Measurements from ENCODE around the gene IGHMBP2. TPM values are rescaled to one million over a fixed set of nuclear protein-coding genes. Genes with fewer than 3 reads are reported as not detected.

Gene IGHMBP2
- total RNA-seq, 2 experiments from 2014 or later: 20.9 to 25.4 TPM

DNA sequence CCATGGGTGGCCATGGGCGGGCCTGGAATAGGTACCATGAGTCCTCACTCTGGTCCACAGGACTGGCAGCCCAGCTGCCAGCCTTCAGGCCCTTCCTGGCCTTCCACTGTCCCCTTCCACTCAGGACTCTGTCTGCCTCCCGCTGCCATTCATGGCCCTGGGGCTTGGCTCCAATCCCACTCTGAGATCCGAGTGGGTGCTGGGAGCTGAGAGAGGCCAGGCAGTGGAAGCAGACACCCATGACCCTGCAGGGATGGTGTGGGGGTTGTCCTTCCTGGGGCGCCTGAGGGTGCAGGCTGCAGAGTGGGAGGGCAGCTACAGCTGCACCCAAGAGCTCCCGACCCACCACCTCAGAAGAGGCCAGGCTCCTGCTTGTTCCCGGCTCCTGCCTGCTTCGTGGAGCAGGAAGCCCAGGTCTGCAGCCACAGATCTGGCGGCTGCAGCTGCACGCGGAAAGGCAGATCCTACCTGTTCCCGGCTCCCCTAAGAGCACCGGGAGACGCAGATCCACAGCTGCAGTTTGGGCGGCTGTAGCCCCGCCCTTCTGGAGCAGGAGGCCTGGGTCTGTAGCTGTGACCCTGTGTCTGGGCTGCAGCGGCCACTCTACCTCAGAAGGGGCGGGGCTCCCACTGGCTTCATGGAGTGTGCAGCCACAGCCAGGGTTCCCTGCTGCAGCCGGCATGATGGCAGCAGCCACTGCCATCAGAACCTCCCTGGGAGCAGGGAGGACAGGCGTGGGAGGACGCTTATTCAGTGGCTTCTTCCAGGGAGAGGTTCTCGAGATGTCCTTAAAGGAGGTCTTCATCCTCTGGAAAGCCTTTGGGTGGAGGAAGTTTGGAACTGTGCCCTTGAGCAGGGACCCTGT, 27.5 kb downstream of the IGHMBP2 start:
- no peaks in the 10 kb centered on the region for H3K4me1 Mint-ChIP-seq
- ATAC-seq (no peak), DNase-seq (no peak)
- H3K4me3 Mint-ChIP-seq: no peak overlapping the region
- POLR2A ChIA-PET: no interaction called here
- CTCF ChIA-PET: no interaction called here
- peaks cover 36% of the 10 kb centered on the region for H3K36me3 Mint-ChIP-seq (ENCODE audit: low read depth)
- intact Hi-C loops (cut with DNase I, micrococcal nuclease): no loop called here
- no peak overlapping the region for H3K27ac Mint-ChIP-seq
- H3K27me3 Mint-ChIP-seq: no peaks in the 10 kb centered on the region
- H3K9me3 Mint-ChIP-seq (ENCODE audit: low read depth): no peaks in the 10 kb centered on the region

DNA sequence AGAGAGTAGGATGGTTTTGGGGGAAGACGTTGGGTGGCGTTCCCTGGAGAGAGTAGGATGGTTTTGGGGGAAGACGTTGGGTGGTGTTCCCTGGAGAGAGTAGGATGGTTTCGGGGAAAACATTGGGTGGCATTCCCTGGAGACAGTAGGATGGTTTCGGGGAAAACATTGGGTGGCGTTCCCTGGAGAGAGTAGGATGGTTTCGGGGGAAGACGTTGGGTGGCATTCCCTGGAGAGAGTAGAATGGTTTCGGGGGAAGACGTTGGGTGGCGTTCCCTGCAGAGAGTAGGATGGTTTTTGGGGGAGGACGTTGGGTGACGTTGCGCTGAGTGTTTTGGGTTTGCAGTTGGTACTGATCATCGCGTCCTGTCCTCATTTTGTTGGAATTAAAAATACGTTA, 28.2 kb downstream of the IGHMBP2 start:
- Mint-ChIP-seq H3K4me3 (no peak overlapping the region), H3K9me3 (ENCODE audit: low read depth) (no peaks in the 10 kb centered on the region), H3K4me1 (no peaks in the 10 kb centered on the region), H3K27ac (no peak overlapping the region), H3K36me3 (ENCODE audit: low read depth) (peaks cover 31% of the 10 kb centered on the region), H3K27me3 (no peaks in the 10 kb centered on the region)
- ChIA-PET CTCF (interaction anchor here (0.8 kb wide), 1 partner anchor 591 kb away, joined by 3 read pairs; no protein-coding TSS in a partner anchor), POLR2A (no interaction called here)
- DNase-seq (no peak), ATAC-seq (no peak)
- intact Hi-C loops (cut with DNase I, micrococcal nuclease): no loop called here

- no peak overlapping the region for H3K4me3 Mint-ChIP-seq
- DNase-seq: no peak
- H3K9me3 Mint-ChIP-seq (ENCODE audit: low read depth): no peaks in the 10 kb centered on the region
- no peaks in the 10 kb centered on the region for H3K4me1 Mint-ChIP-seq
- H3K27ac Mint-ChIP-seq: no peak overlapping the region
- ChIA-PET CTCF (interaction anchor here (0.8 kb wide), 1 partner anchor 592 kb away, joined by 3 read pairs; no protein-coding TSS in a partner anchor), POLR2A (no interaction called here)
- H3K27me3 Mint-ChIP-seq: no peaks in the 10 kb centered on the region
- H3K36me3 Mint-ChIP-seq (ENCODE audit: low read depth): peaks cover 29% of the 10 kb centered on the region
- no peak for ATAC-seq
- intact Hi-C loops (cut with DNase I, micrococcal nuclease): no loop called here
These were observed 28.7 kb downstream of the IGHMBP2 start for GRCh38 chr11:68932358-68932757.

DNA sequence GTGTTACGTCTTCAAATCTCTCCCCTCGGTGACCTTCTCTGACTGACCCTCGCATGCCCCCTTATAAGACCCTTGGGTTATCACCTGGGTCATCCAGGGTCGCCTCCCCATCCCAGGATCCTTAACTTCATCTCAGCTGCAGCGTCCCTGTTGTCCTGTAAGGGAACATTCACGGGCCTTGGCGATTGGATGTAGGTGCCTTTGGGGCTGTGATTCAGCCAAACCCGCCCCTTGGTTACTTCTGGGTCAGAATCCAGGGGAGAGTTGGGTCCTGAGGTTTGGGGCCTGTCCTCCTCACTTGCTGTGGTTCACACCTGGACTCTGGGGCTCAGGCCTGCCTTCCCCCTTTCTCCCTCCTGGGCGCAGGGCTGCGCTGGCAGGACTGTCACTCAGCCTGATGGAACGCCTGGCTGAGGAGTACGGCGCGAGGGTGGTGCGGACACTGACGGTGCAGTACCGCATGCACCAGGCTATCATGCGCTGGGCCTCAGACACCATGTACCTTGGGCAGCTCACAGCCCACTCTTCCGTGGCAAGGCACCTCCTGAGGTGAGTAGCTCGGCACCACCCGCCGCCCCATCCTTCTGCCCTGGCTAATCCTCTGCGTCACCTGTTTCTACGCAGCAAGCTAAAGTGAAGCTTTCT, 29.4 kb downstream of the IGHMBP2 start:
- POLR2A ChIA-PET: no interaction called here
- Mint-ChIP-seq H3K4me1 (no peaks in the 10 kb centered on the region), H3K9me3 (ENCODE audit: low read depth) (no peaks in the 10 kb centered on the region), H3K27ac (no peak overlapping the region), H3K27me3 (no peaks in the 10 kb centered on the region), H3K36me3 (ENCODE audit: low read depth) (peaks cover 22% of the 10 kb centered on the region), H3K4me3 (no peak overlapping the region)
- intact Hi-C loops (cut with DNase I, micrococcal nuclease): no loop called here
- DNase-seq (no peak), ATAC-seq (no peak)
- CTCF ChIA-PET: interaction anchor here (0.8 kb wide), 1 partner anchor 592 kb away, joined by 3 read pairs; no protein-coding TSS in a partner anchor

- H3K36me3 Mint-ChIP-seq (ENCODE audit: low read depth): peaks cover 22% of the 10 kb centered on the region
- H3K4me3 Mint-ChIP-seq: no peak overlapping the region
- intact Hi-C loops (cut with DNase I, micrococcal nuclease): no loop called here
These were observed 30.1 kb downstream of the IGHMBP2 start for GRCh38 chr11:68933605-68934320.

DNA sequence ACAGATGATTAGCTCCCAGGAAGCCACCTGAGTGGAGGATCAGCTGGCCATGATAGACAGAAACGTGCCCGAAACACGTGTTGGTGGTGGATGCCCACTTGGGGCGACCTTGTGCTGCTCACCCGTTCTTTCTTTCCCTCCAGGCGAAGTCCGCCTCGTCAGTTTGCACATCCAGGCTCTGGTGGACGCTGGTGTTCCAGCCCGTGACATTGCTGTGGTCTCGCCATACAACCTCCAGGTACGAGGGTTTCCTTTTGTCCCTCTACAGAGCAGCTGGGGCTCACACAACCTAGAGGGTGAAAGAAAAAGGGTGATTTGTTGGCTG, 30.6 kb downstream of the IGHMBP2 start:
- ATAC-seq (no peak), DNase-seq (no peak)
- H3K9me3 Mint-ChIP-seq (ENCODE audit: low read depth): no peaks in the 10 kb centered on the region
- CTCF ChIA-PET: interaction anchor here (0.6 to 0.7 kb wide), 2 partner anchors 9 to 22 kb away, joined by 3 read pairs; no protein-coding TSS in a partner anchor
- POLR2A ChIA-PET: no interaction called here
- no peaks in the 10 kb centered on the region for H3K27me3 Mint-ChIP-seq
- H3K27ac Mint-ChIP-seq: no peak overlapping the region
- H3K4me1 Mint-ChIP-seq: no peaks in the 10 kb centered on the region
- H3K36me3 Mint-ChIP-seq (ENCODE audit: low read depth): peaks cover 18% of the 10 kb centered on the region
- no peak overlapping the region for H3K4me3 Mint-ChIP-seq
- intact Hi-C loops (cut with DNase I, micrococcal nuclease): no loop called here

More at GRCh38 chr11:68933605-68934320, 30.1 kb downstream of the IGHMBP2 start:
- no peaks in the 10 kb centered on the region for H3K27me3 Mint-ChIP-seq
- ATAC-seq: no peak
- no peaks in the 10 kb centered on the region for H3K9me3 Mint-ChIP-seq (ENCODE audit: low read depth)
- POLR2A ChIA-PET: no interaction called here
- CTCF ChIA-PET: interaction anchor here (0.6 to 0.7 kb wide), 2 partner anchors 10 to 23 kb away, joined by 3 read pairs; no protein-coding TSS in a partner anchor
- no peaks in the 10 kb centered on the region for H3K4me1 Mint-ChIP-seq
- H3K27ac Mint-ChIP-seq: no peak overlapping the region
- DNase-seq: no peak

DNA sequence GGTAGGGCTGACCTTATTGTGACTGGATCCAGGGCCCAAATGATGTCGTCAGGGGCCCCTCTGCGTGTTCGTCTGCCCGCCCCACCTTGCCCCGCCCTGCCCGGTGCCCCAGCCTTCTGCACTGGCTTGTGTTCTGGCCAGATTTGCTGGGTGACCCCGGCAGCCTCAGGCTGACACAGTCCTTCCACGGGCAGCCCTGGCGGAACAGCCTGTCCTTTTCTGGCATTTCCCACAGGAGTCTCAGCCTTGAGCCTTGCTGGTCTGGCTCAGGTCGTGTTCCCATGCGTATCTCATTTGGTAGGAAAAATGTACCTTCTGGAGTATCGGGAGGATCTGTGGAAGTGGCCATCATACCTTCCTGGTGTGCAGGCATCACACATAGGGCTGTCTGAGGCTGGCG, 31.0 kb downstream of the IGHMBP2 start:
- H3K4me3 Mint-ChIP-seq: no peak overlapping the region
- no peak overlapping the region for H3K27ac Mint-ChIP-seq
- no peak for ATAC-seq
- no peak for DNase-seq
- no peaks in the 10 kb centered on the region for H3K4me1 Mint-ChIP-seq
- intact Hi-C loops (cut with DNase I, micrococcal nuclease): no loop called here
- CTCF ChIA-PET: interaction anchor here (0.6 to 0.7 kb wide), 2 partner anchors 9 to 22 kb away, joined by 3 read pairs; no protein-coding TSS in a partner anchor
- peaks cover 16% of the 10 kb centered on the region for H3K36me3 Mint-ChIP-seq (ENCODE audit: low read depth)
- H3K27me3 Mint-ChIP-seq: no peaks in the 10 kb centered on the region
- POLR2A ChIA-PET: no interaction called here
- H3K9me3 Mint-ChIP-seq (ENCODE audit: low read depth): no peaks in the 10 kb centered on the region

- Mint-ChIP-seq H3K27ac (no peak overlapping the region), H3K4me1 (no peaks in the 10 kb centered on the region), H3K9me3 (ENCODE audit: low read depth) (no peaks in the 10 kb centered on the region), H3K27me3 (no peaks in the 10 kb centered on the region), H3K4me3 (no peak overlapping the region), H3K36me3 (ENCODE audit: low read depth) (peaks cover 13% of the 10 kb centered on the region)
- intact Hi-C loops (cut with DNase I, micrococcal nuclease): no loop called here
- DNase-seq: no peak
- ChIA-PET POLR2A (no interaction called here), CTCF (no interaction called here)
- no peak for ATAC-seq
These were observed 31.4 kb downstream of the IGHMBP2 start for GRCh38 chr11:68935066-68935465.

- H3K27ac Mint-ChIP-seq: no peak overlapping the region
- intact Hi-C loops (cut with DNase I, micrococcal nuclease): no loop called here
- no peaks in the 10 kb centered on the region for H3K4me1 Mint-ChIP-seq
- CTCF ChIA-PET: no interaction called here
- ATAC-seq (no peak), DNase-seq (no peak)
- H3K4me3 Mint-ChIP-seq: no peak overlapping the region
- H3K27me3 Mint-ChIP-seq: no peaks in the 10 kb centered on the region
- POLR2A ChIA-PET: no interaction called here
- H3K36me3 Mint-ChIP-seq (ENCODE audit: low read depth): peaks cover 11% of the 10 kb centered on the region
- H3K9me3 Mint-ChIP-seq (ENCODE audit: low read depth): no peaks in the 10 kb centered on the region
These were observed 32.0 kb downstream of the IGHMBP2 start for GRCh38 chr11:68935516-68936357.

GRCh38 chr11:68936358-68936636, 32.6 kb downstream of the IGHMBP2 start:
- Mint-ChIP-seq H3K9me3 (ENCODE audit: low read depth) (no peaks in the 10 kb centered on the region), H3K27ac (no peak overlapping the region), H3K4me1 (no peaks in the 10 kb centered on the region), H3K27me3 (no peaks in the 10 kb centered on the region), H3K36me3 (ENCODE audit: low read depth) (peaks cover 12% of the 10 kb centered on the region), H3K4me3 (no peak overlapping the region)
- CTCF ChIA-PET: no interaction called here
- no peak for ATAC-seq
- no peak for DNase-seq
- intact Hi-C loops (cut with DNase I, micrococcal nuclease): no loop called here
- POLR2A ChIA-PET: no interaction called here
